Gastroesophageal sphincter (tissue), 4 donors: ENCODE results near the gene EDAR. TPM values are rescaled to one million over a fixed set of nuclear protein-coding genes. Genes with fewer than 3 reads are reported as not detected.

ENCODE experiments used
- ATAC-seq: fragments of 150-250 bp; one replicate; pipeline ENCODE4 v1.9.1; 2016; ENCODE audit warnings: mild to moderate bottlenecking, moderate library complexity
- H3K27ac ChIP-seq, 4 donors: fragments of 200-600 bp; sonication (generic) in 3 of 4; 1 replicate in 3 of 4; 2 replicates in 1 of 4; pipeline ENCODE4 v1.5.1; 2016 to 2019
- H3K27me3 ChIP-seq: fragments of 200-600 bp; sonication (generic); one replicate; pipeline ENCODE4 v1.5.1; 2019
- H3K36me3 ChIP-seq, 2 donors: fragments of 200-600 bp; sonication (generic); one replicate each; pipeline ENCODE4 v1.5.1; 2019; ENCODE audit warnings: control low read depth in 1 of 2
- H3K4me1 ChIP-seq, 3 donors: fragments of 200-600 bp; sonication (generic); 1 replicate in 2 of 3; 2 replicates in 1 of 3; pipeline ENCODE4 v1.5.1; 2016 to 2019; ENCODE audit warnings: control low read depth in 2 of 3
- H3K4me3 ChIP-seq, 2 donors: fragments of 200-600 bp; sonication (generic); one replicate each; pipeline ENCODE4 v1.5.1; 2019; ENCODE audit warnings: mild to moderate bottlenecking in 1 of 2, moderate library complexity in 1 of 2
- H3K9me3 ChIP-seq, 3 donors: fragments of 200-600 bp; sonication (generic); one replicate each; pipeline ENCODE4 v1.5.1; 2017 to 2019; ENCODE audit warnings: control low read depth in 2 of 3
- EP300 ChIP-seq: sonication (generic); formaldehyde crosslinking; IDR thresholded peaks from one replicate; pipeline ENCODE4 v1.6.1; 2017; ENCODE audit warnings: antibody characterized with exemption, mild to moderate bottlenecking
- POLR2A ChIP-seq, 2 donors: fragments of 450-650 bp; IDR thresholded peaks; one replicate each; pipeline ENCODE4 v1.6.1; 2017; ENCODE audit warnings: antibody characterized with exemption in 2 of 2, mild to moderate bottlenecking in 2 of 2, moderate library complexity in 1 of 2
- POLR2AphosphoS5 ChIP-seq: sonication (generic); formaldehyde crosslinking; IDR thresholded peaks from one replicate; pipeline ENCODE4 v1.6.1; 2017; ENCODE audit warnings: antibody characterized with exemption
- WGBS, 2 donors: methylation state at CpG; one replicate each; pipeline ENCODE4 v1.1.5; 2018; ENCODE audit warnings: low coverage in 1 of 2; 5-methylcytosine and 5-hydroxymethylcytosine counted together
- total RNA-seq, 4 donors: library from RNA; depleted of rRNA; stranded (reverse); fragments of >200 nt; gene quantifications; one replicate each; pipeline ENCODE4 v1.1.0, GENCODE V29; 2016
- TF ChIP-seq, protein P1 (sequence below), 4 experiments: fragments of 200-600 bp in 2 of 4; fragments of 450-650 bp in 2 of 4; sonication (generic) in 1 of 4; IDR thresholded peaks; one replicate each; pipeline ENCODE4 v1.5.1; 2017 to 2019; ENCODE audit warnings: antibody characterized with exemption in 4 of 4, mild to moderate bottlenecking in 2 of 4, moderate library complexity in 2 of 4

The EDAR gene
- total RNA-seq, 4 donors from 2014 or later = 0.92 TPM; not detected in 3

DNA sequence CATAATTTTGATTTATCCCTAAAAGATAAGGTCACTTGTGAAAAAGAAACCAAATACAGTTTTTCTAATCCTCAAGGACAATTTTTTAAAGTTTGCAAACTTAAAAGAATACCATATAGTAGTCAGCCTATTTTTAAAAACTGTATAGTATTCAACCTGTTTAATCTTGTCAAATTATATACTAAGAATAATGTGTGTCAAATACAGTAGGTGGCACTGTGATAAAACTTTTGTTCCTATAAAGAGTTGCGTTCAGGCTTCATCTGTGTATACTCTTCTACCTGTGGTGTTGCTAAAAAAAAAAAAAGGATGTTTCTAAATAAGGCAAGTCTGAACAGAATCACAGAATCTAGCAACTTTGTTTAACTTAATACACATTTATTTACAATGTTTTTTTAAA, 133.8 kb downstream of the EDAR start:
- TF ChIP-seq, protein P1, sequence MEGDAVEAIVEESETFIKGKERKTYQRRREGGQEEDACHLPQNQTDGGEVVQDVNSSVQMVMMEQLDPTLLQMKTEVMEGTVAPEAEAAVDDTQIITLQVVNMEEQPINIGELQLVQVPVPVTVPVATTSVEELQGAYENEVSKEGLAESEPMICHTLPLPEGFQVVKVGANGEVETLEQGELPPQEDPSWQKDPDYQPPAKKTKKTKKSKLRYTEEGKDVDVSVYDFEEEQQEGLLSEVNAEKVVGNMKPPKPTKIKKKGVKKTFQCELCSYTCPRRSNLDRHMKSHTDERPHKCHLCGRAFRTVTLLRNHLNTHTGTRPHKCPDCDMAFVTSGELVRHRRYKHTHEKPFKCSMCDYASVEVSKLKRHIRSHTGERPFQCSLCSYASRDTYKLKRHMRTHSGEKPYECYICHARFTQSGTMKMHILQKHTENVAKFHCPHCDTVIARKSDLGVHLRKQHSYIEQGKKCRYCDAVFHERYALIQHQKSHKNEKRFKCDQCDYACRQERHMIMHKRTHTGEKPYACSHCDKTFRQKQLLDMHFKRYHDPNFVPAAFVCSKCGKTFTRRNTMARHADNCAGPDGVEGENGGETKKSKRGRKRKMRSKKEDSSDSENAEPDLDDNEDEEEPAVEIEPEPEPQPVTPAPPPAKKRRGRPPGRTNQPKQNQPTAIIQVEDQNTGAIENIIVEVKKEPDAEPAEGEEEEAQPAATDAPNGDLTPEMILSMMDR (IDR thresholded peaks at IDR 0.05) = peak in 2 of 4 experiments; percentile 19 to 34
- TF ChIP-seq EP300 = no peak
- no peak for TF ChIP-seq POLR2AphosphoS5
- no peak for TF ChIP-seq POLR2A (IDR thresholded peaks at IDR 0.05)
- no peaks in the 10 kb centered on the region for H3K9me3 ChIP-seq
- H3K27me3 ChIP-seq = no peaks in the 10 kb centered on the region
- WGBS, 2 donors = 15 to 32% methylated on average over 1 of the region's 1 CpG
- no peak overlapping the region for H3K27ac ChIP-seq
- H3K4me1 ChIP-seq = no peaks in the 10 kb centered on the region
- H3K4me3 ChIP-seq = no peak overlapping the region
- ATAC-seq = no peak
- peaks cover 0 to 8% of the 10 kb centered on the region in 2 donors for H3K36me3 ChIP-seq

DNA sequence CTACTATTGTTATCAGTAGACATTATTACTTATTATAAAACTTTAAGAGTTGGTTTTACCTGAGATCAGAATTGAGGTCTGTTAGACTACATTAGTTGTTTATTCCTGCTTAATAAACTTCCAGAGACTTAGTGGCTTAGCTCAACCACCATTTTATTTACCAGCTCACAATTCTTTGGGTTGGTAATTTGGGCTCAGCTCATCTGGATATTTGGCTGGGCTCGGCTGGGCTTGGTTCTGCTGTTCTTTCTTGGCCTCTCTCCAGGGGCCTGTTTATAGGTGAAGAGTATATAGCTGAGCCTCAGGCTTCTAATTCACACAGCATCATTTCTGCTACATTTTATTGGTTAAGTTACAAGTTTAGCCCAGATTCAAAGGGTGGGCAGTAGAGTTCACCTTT, 134.5 kb downstream of the EDAR start:
- Histone ChIP-seq H3K36me3 (peaks cover 0 to 8% of the 10 kb centered on the region in 2 donors), H3K4me3 (no peak overlapping the region), H3K4me1 (no peaks in the 10 kb centered on the region), H3K27me3 (no peaks in the 10 kb centered on the region), H3K27ac (no peak overlapping the region), H3K9me3 (no peaks in the 10 kb centered on the region)
- no peak for ATAC-seq
- no peak for TF ChIP-seq EP300
- TF ChIP-seq POLR2AphosphoS5 = no peak
- TF ChIP-seq POLR2A (IDR thresholded peaks at IDR 0.05) = no peak
- TF ChIP-seq, protein P1 (IDR thresholded peaks at IDR 0.05) = no peak
- 20 to 33% methylated on average over 1 of the region's 1 CpG for WGBS, 2 donors

DNA sequence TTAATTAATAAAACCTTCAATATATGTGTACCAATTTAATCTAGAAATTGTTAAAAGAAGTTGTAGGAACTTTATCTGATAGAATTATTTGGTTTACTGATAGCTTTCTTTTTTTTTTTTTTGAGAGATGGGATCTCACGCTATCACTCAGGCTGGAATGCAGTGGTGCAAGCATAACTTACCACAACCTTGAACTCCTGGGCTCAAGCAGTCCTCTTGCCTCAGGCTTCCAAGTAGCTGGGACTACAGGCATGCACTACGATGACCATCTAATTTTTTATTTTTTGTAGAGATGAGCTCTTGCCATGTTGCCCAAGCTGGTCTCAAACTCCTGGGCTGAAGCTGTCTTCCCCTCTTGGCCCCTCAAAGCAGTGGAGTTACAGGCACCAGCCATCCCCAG, 135.6 kb downstream of the EDAR start:
- no peak overlapping the region for H3K4me3 ChIP-seq
- no peak for ATAC-seq
- TF ChIP-seq EP300 (no peak), POLR2AphosphoS5 (no peak), POLR2A (IDR thresholded peaks at IDR 0.05) (no peak)
- TF ChIP-seq, protein P1 (IDR thresholded peaks at IDR 0.05) = no peak
- no peaks in the 10 kb centered on the region for H3K9me3 ChIP-seq
- no peak overlapping the region for H3K27ac ChIP-seq
- H3K27me3 ChIP-seq = no peaks in the 10 kb centered on the region
- H3K4me1 ChIP-seq = no peaks in the 10 kb centered on the region
- peaks cover 0 to 8% of the 10 kb centered on the region in 2 donors for H3K36me3 ChIP-seq
- 97 to 100% methylated on average over 1 to 2 of the region's 2 CpGs for WGBS, 2 donors

DNA sequence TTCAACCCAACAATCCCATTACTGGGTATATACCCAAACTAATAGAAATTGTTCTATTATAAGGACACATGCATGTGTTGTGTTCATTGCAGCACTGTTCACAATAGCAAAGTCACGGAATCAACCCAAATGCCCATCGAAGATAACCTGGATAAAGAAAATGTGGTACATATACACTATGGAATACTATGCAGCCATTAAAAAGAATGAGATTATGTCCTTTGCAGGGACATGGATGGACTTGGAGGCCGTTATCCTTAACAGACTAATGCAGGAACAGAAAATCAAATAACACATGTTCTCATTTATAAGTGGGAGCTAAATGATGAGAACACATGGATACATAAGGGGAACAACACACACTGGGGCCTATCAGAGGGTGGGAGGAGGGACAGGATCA, 136.6 kb downstream of the EDAR start:
- no peaks in the 10 kb centered on the region for H3K27me3 ChIP-seq
- H3K9me3 ChIP-seq = no peaks in the 10 kb centered on the region
- WGBS, 2 donors = 98 to 100% methylated on average over 3 of the region's 3 CpGs
- TF ChIP-seq POLR2AphosphoS5 (no peak), POLR2A (IDR thresholded peaks at IDR 0.05) (no peak)
- no peak overlapping the region for H3K27ac ChIP-seq
- H3K36me3 ChIP-seq = peaks cover 0 to 8% of the 10 kb centered on the region in 2 donors
- H3K4me1 ChIP-seq = no peaks in the 10 kb centered on the region
- ATAC-seq = no peak
- H3K4me3 ChIP-seq = no peak overlapping the region

DNA sequence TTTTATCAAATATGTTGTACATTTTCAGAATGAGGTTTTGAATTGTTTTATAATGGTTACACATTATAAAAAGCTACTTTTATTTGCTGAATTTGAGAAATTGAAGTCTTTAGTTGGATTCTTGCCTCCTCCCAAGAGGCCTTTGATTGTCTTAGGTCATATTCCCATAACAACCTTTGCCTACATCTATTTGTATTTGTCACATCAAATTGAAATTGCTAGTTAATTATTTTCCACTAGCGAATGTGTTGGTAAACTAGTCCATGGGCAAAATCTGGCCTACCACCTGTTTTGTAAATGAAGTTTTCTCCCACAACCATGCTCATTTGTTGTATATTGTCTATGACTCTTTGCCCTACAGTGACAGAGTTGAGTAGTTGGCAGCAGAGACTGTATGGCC, 142.0 kb downstream of the EDAR start:
- no peaks in the 10 kb centered on the region for H3K4me1 ChIP-seq
- H3K36me3 ChIP-seq = peaks cover 0 to 8% of the 10 kb centered on the region in 2 donors
- no peaks in the 10 kb centered on the region for H3K9me3 ChIP-seq
- no peaks in the 10 kb centered on the region for H3K27me3 ChIP-seq
- no peak overlapping the region for H3K27ac ChIP-seq
- no peak overlapping the region for H3K4me3 ChIP-seq
- TF ChIP-seq EP300 (no peak), POLR2A (IDR thresholded peaks at IDR 0.05) (no peak), POLR2AphosphoS5 (no peak)
- TF ChIP-seq, protein P1 (IDR thresholded peaks at IDR 0.05) = no peak
- WGBS, 2 donors = 95% methylated on average over 1 of the region's 1 CpG; no CpG with 5 or more reads in 1 of the 2 donors
- ATAC-seq = no peak
